ENCODE measurements around the gene PPM1N.

PPM1N gene

GRCh38 chr19:45469132-45469944, 28.9 kb upstream of the PPM1N start:
- peak; percentile 91 to 95 for DNase-seq (ENCODE audit: low read depth in 1 of 2, low spot score in 1 of 2)
- peak overlapping the region; percentile 97 for H3K27ac ChIP-seq (replicated peaks)
- H3K4me3 ChIP-seq (replicated peaks; ENCODE audit: insufficient read depth, low read length) = peak overlapping the region; percentile 52
- TF ChIP-seq POLR2AphosphoS5 (IDR thresholded peaks at IDR 0.05; ENCODE audit: low read depth) (peak; percentile 78), GABPA (IDR thresholded peaks at IDR 0.05; ENCODE audit: low read depth) (no peak), SPI1 (IDR thresholded peaks at IDR 0.05; ENCODE audit: borderline replicate concordance, low read depth) (no peak; the same call in 1 of the 2 replicates)
- TF ChIP-seq, protein P1, sequence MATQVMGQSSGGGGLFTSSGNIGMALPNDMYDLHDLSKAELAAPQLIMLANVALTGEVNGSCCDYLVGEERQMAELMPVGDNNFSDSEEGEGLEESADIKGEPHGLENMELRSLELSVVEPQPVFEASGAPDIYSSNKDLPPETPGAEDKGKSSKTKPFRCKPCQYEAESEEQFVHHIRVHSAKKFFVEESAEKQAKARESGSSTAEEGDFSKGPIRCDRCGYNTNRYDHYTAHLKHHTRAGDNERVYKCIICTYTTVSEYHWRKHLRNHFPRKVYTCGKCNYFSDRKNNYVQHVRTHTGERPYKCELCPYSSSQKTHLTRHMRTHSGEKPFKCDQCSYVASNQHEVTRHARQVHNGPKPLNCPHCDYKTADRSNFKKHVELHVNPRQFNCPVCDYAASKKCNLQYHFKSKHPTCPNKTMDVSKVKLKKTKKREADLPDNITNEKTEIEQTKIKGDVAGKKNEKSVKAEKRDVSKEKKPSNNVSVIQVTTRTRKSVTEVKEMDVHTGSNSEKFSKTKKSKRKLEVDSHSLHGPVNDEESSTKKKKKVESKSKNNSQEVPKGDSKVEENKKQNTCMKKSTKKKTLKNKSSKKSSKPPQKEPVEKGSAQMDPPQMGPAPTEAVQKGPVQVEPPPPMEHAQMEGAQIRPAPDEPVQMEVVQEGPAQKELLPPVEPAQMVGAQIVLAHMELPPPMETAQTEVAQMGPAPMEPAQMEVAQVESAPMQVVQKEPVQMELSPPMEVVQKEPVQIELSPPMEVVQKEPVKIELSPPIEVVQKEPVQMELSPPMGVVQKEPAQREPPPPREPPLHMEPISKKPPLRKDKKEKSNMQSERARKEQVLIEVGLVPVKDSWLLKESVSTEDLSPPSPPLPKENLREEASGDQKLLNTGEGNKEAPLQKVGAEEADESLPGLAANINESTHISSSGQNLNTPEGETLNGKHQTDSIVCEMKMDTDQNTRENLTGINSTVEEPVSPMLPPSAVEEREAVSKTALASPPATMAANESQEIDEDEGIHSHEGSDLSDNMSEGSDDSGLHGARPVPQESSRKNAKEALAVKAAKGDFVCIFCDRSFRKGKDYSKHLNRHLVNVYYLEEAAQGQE (IDR thresholded peaks at IDR 0.05; ENCODE audit: insufficient replicate concordance, low read depth) = no peak
- no peaks in the 10 kb centered on the region for H3K27me3 ChIP-seq (ENCODE audit: insufficient read depth, poor library complexity, severe bottlenecking)

GRCh38 chr19:45469945-45470761, 28.1 kb upstream of the PPM1N start:
- no peak for DNase-seq (ENCODE audit: low read depth in 1 of 2, low spot score in 1 of 2)
- H3K27me3 ChIP-seq (ENCODE audit: insufficient read depth, poor library complexity, severe bottlenecking) = no peaks in the 10 kb centered on the region
- peak overlapping the region; percentile 52 for H3K4me3 ChIP-seq (replicated peaks; ENCODE audit: insufficient read depth, low read length)
- H3K27ac ChIP-seq (replicated peaks) = peak overlapping the region; percentile 97
- peak; percentile 35; the same call in 1 of the 2 replicates for TF ChIP-seq POLR2AphosphoS5 (IDR thresholded peaks at IDR 0.05; ENCODE audit: low read depth)
- TF ChIP-seq CTCF (IDR thresholded peaks at IDR 0.05; ENCODE audit: insufficient read depth, low read length) = no peak

DNA sequence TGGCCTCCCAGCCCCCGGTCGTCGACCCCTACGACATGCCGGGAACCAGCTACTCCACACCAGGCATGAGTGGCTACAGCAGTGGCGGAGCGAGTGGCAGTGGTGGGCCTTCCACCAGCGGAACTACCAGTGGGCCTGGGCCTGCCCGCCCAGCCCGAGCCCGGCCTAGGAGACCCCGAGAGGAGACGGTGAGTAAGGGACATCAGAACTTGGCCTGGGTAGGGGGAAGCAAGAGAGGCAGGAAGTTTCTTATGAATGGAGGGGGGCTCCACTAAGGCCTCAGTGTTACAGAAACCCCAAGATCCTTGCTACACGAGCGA, 27.5 kb upstream of the PPM1N start:
- DNase-seq (ENCODE audit: low read depth in 1 of 2, low spot score in 1 of 2) = no peak
- Histone ChIP-seq H3K27me3 (ENCODE audit: insufficient read depth, poor library complexity, severe bottlenecking) (no peaks in the 10 kb centered on the region), H3K27ac (replicated peaks) (no peak overlapping the region), H3K4me3 (replicated peaks; ENCODE audit: insufficient read depth, low read length) (no peak overlapping the region)
- TF ChIP-seq, protein P1 (IDR thresholded peaks at IDR 0.05; ENCODE audit: insufficient replicate concordance, low read depth) = no peak
- TF ChIP-seq GABPA (IDR thresholded peaks at IDR 0.05; ENCODE audit: low read depth) (no peak), POLR2AphosphoS5 (IDR thresholded peaks at IDR 0.05; ENCODE audit: low read depth) (no peak), CTCF (IDR thresholded peaks at IDR 0.05; ENCODE audit: insufficient read depth, low read length) (no peak), SPI1 (IDR thresholded peaks at IDR 0.05; ENCODE audit: borderline replicate concordance, low read depth) (no peak)
